ENCODE measurements around the gene E2F2.
A peak's percentile ranks its signal among the peaks of the same experiment; 100 is the strongest.

The E2F2 gene

GRCh38 chr1:23575226-23575810 lies 44.3 kb upstream of the E2F2 start:
- no peak overlapping the region for H3K4me3 ChIP-seq (ENCODE audit: control insufficient read depth in 1 of 7, extremely low read depth in 1 of 7, insufficient read depth in 4 of 7, low read depth in 2 of 7, low read length in 6 of 7)
- WGBS (ENCODE audit: insufficient coverage) = 80% methylated on average over 5 of the region's 5 CpGs
- POLR2A ChIA-PET = interaction anchor here (0.6 kb wide), 1 partner anchor 60 kb away, joined by 3 read pairs; no protein-coding TSS in a partner anchor

GRCh38 chr1:23574265-23574754 lies 43.3 kb upstream of the E2F2 start:
- ChIA-PET POLR2A (no interaction called here), CTCF (no interaction called here)
- Histone ChIP-seq H3K27me3 (replicated peaks in 2 of 5; ENCODE audit: control insufficient read depth in 4 of 5, insufficient read depth in 5 of 5, low read length in 4 of 5) (peaks cover 0 to 20% (median 12%) of the 10 kb centered on the region in 5 experiments), H3K36me3 (ENCODE audit: control insufficient read depth in 4 of 4, insufficient read depth in 4 of 4, low read length in 3 of 4) (no peaks in the 10 kb centered on the region), H3K27ac (ENCODE audit: insufficient read depth in 1 of 2, low read depth in 1 of 2, low read length in 2 of 2, poor library complexity in 1 of 2, severe bottlenecking in 2 of 2) (no peak overlapping the region), H3K4me3 (ENCODE audit: control insufficient read depth in 1 of 7, extremely low read depth in 1 of 7, insufficient read depth in 4 of 7, low read depth in 2 of 7, low read length in 6 of 7) (no peak overlapping the region), H3K4me1 (ENCODE audit: control extremely low read depth in 1 of 4, control insufficient read depth in 4 of 4, insufficient read depth in 4 of 4, low read length in 3 of 4) (peaks cover 0 to 4% (median 1%) of the 10 kb centered on the region in 4 experiments), H3K9me3 (ENCODE audit: control extremely low read depth in 1 of 5, control insufficient read depth in 4 of 5, insufficient read depth in 2 of 5, low read depth in 1 of 5, low read length in 4 of 5) (no peaks in the 10 kb centered on the region)
- 91% methylated on average over 1 of the region's 2 CpGs for WGBS (ENCODE audit: insufficient coverage)
- no peak for DNase-seq

More at GRCh38 chr1:23575226-23575810, 44.3 kb upstream of the E2F2 start:
- no peak overlapping the region for H3K27ac ChIP-seq (ENCODE audit: insufficient read depth in 1 of 2, low read depth in 1 of 2, low read length in 2 of 2, poor library complexity in 1 of 2, severe bottlenecking in 2 of 2)
- no peaks in the 10 kb centered on the region for H3K9me3 ChIP-seq (ENCODE audit: control extremely low read depth in 1 of 5, control insufficient read depth in 4 of 5, insufficient read depth in 2 of 5, low read depth in 1 of 5, low read length in 4 of 5)
- peaks cover 0 to 12% (median 8%) of the 10 kb centered on the region in 5 experiments for H3K27me3 ChIP-seq (replicated peaks in 2 of 5; ENCODE audit: control insufficient read depth in 4 of 5, insufficient read depth in 5 of 5, low read length in 4 of 5)
- H3K4me1 ChIP-seq (ENCODE audit: control extremely low read depth in 1 of 4, control insufficient read depth in 4 of 4, insufficient read depth in 4 of 4, low read length in 3 of 4) = peaks cover 0 to 4% (median 1%) of the 10 kb centered on the region in 4 experiments
- no peak for DNase-seq
- H3K36me3 ChIP-seq (ENCODE audit: control insufficient read depth in 4 of 4, insufficient read depth in 4 of 4, low read length in 3 of 4) = no peaks in the 10 kb centered on the region
- CTCF ChIA-PET = interaction anchor here (0.7 to 1.7 kb wide), 3 partner anchors 13 to 62 kb away, joined by 3 read pairs; no protein-coding TSS in a partner anchor

- Histone ChIP-seq H3K9me3 (ENCODE audit: control extremely low read depth in 1 of 5, control insufficient read depth in 4 of 5, insufficient read depth in 2 of 5, low read depth in 1 of 5, low read length in 4 of 5) (no peaks in the 10 kb centered on the region), H3K27me3 (replicated peaks in 2 of 5; ENCODE audit: control insufficient read depth in 4 of 5, insufficient read depth in 5 of 5, low read length in 4 of 5) (peaks cover 0 to 27% (median 18%) of the 10 kb centered on the region in 5 experiments), H3K27ac (ENCODE audit: insufficient read depth in 1 of 2, low read depth in 1 of 2, low read length in 2 of 2, poor library complexity in 1 of 2, severe bottlenecking in 2 of 2) (no peak overlapping the region), H3K36me3 (ENCODE audit: control insufficient read depth in 4 of 4, insufficient read depth in 4 of 4, low read length in 3 of 4) (no peaks in the 10 kb centered on the region), H3K4me3 (ENCODE audit: control insufficient read depth in 1 of 7, extremely low read depth in 1 of 7, insufficient read depth in 4 of 7, low read depth in 2 of 7, low read length in 6 of 7) (no peak overlapping the region), H3K4me1 (ENCODE audit: control extremely low read depth in 1 of 4, control insufficient read depth in 4 of 4, insufficient read depth in 4 of 4, low read length in 3 of 4) (peaks cover 0 to 4% (median 1%) of the 10 kb centered on the region in 4 experiments)
- ChIA-PET CTCF (no interaction called here), POLR2A (no interaction called here)
- DNase-seq = no peak
- WGBS (ENCODE audit: insufficient coverage) = 100% methylated on average over 1 of the region's 4 CpGs
These were observed 42.6 kb upstream of the E2F2 start for GRCh38 chr1:23573574-23574182.

GRCh38 chr1:23571465-23571864 lies 40.4 kb upstream of the E2F2 start:
- Histone ChIP-seq H3K27me3 (replicated peaks in 2 of 5; ENCODE audit: control insufficient read depth in 4 of 5, insufficient read depth in 5 of 5, low read length in 4 of 5) (peaks cover 0 to 45% (median 24%) of the 10 kb centered on the region in 5 experiments), H3K4me1 (ENCODE audit: control extremely low read depth in 1 of 4, control insufficient read depth in 4 of 4, insufficient read depth in 4 of 4, low read length in 3 of 4) (peaks cover 0 to 18% (median 11%) of the 10 kb centered on the region in 4 experiments), H3K36me3 (ENCODE audit: control insufficient read depth in 4 of 4, insufficient read depth in 4 of 4, low read length in 3 of 4) (no peaks in the 10 kb centered on the region), H3K9me3 (ENCODE audit: control extremely low read depth in 1 of 5, control insufficient read depth in 4 of 5, insufficient read depth in 2 of 5, low read depth in 1 of 5, low read length in 4 of 5) (no peaks in the 10 kb centered on the region), H3K27ac (ENCODE audit: insufficient read depth in 1 of 2, low read depth in 1 of 2, low read length in 2 of 2, poor library complexity in 1 of 2, severe bottlenecking in 2 of 2) (no peak overlapping the region), H3K4me3 (ENCODE audit: control insufficient read depth in 1 of 7, extremely low read depth in 1 of 7, insufficient read depth in 4 of 7, low read depth in 2 of 7, low read length in 6 of 7) (no peak overlapping the region)
- DNase-seq = no peak
- ChIA-PET CTCF (interaction anchor here (0.8 to 3.6 kb wide), 5 partner anchors 12 to 66 kb away, joined by 3 to 10 read pairs (median 3); partner anchors contain the start of gene ID3), POLR2A (no interaction called here)
- WGBS (ENCODE audit: insufficient coverage) = no CpG with 5 or more reads among the region's 3 CpGs

GRCh38 chr1:23570001-23570691 lies 39.1 kb upstream of the E2F2 start:
- ChIA-PET CTCF (interaction anchor here (0.9 to 3.6 kb wide), 4 partner anchors 11 to 67 kb away, joined by 3 to 10 read pairs (median 6); partner anchors contain the start of gene ID3), POLR2A (interaction anchor here (1.2 kb wide), 1 partner anchor 11 kb away, joined by 5 read pairs; no protein-coding TSS in a partner anchor)
- H3K27me3 ChIP-seq (replicated peaks in 2 of 5; ENCODE audit: control insufficient read depth in 4 of 5, insufficient read depth in 5 of 5, low read length in 4 of 5) = peaks cover 0 to 57% (median 32%) of the 10 kb centered on the region in 5 experiments
- no peak overlapping the region for H3K4me3 ChIP-seq (ENCODE audit: control insufficient read depth in 1 of 7, extremely low read depth in 1 of 7, insufficient read depth in 4 of 7, low read depth in 2 of 7, low read length in 6 of 7)
- DNase-seq = no peak
- no peak overlapping the region for H3K27ac ChIP-seq (ENCODE audit: insufficient read depth in 1 of 2, low read depth in 1 of 2, low read length in 2 of 2, poor library complexity in 1 of 2, severe bottlenecking in 2 of 2)
- no peaks in the 10 kb centered on the region for H3K36me3 ChIP-seq (ENCODE audit: control insufficient read depth in 4 of 4, insufficient read depth in 4 of 4, low read length in 3 of 4)
- no peaks in the 10 kb centered on the region for H3K9me3 ChIP-seq (ENCODE audit: control extremely low read depth in 1 of 5, control insufficient read depth in 4 of 5, insufficient read depth in 2 of 5, low read depth in 1 of 5, low read length in 4 of 5)
- H3K4me1 ChIP-seq (ENCODE audit: control extremely low read depth in 1 of 4, control insufficient read depth in 4 of 4, insufficient read depth in 4 of 4, low read length in 3 of 4) = peaks cover 0 to 18% (median 11%) of the 10 kb centered on the region in 4 experiments
- 94% methylated on average over 4 of the region's 4 CpGs for WGBS (ENCODE audit: insufficient coverage)

- Histone ChIP-seq H3K36me3 (ENCODE audit: control insufficient read depth in 4 of 4, insufficient read depth in 4 of 4, low read length in 3 of 4) (no peaks in the 10 kb centered on the region), H3K27me3 (replicated peaks in 2 of 5; ENCODE audit: control insufficient read depth in 4 of 5, insufficient read depth in 5 of 5, low read length in 4 of 5) (peaks cover 0 to 70% (median 33%) of the 10 kb centered on the region in 5 experiments), H3K4me3 (ENCODE audit: control insufficient read depth in 1 of 7, extremely low read depth in 1 of 7, insufficient read depth in 4 of 7, low read depth in 2 of 7, low read length in 6 of 7) (peak overlapping the region in 3 of 7 experiments; percentile 40 to 43 (median 42)), H3K4me1 (ENCODE audit: control extremely low read depth in 1 of 4, control insufficient read depth in 4 of 4, insufficient read depth in 4 of 4, low read length in 3 of 4) (peaks cover 0 to 18% (median 11%) of the 10 kb centered on the region in 4 experiments), H3K27ac (ENCODE audit: insufficient read depth in 1 of 2, low read depth in 1 of 2, low read length in 2 of 2, poor library complexity in 1 of 2, severe bottlenecking in 2 of 2) (peak overlapping the region in 1 of 2 experiments; percentile 54), H3K9me3 (ENCODE audit: control extremely low read depth in 1 of 5, control insufficient read depth in 4 of 5, insufficient read depth in 2 of 5, low read depth in 1 of 5, low read length in 4 of 5) (no peaks in the 10 kb centered on the region)
- ChIA-PET CTCF (interaction anchor here (1.4 to 3.6 kb wide), 3 partner anchors 9 to 28 kb away, joined by 3 to 10 read pairs (median 5); no protein-coding TSS in a partner anchor), POLR2A (interaction anchor here (0.6 to 1.2 kb wide), 2 partner anchors 13 to 1928 kb away, joined by 4 to 5 read pairs; no protein-coding TSS in a partner anchor)
- 46% methylated on average over 12 of the region's 16 CpGs for WGBS (ENCODE audit: insufficient coverage)
- DNase-seq = no peak
These were observed 37.8 kb upstream of the E2F2 start for GRCh38 chr1:23568608-23569383.
